GM12873 (cell line): ENCODE measurements around the gene MRPL58.
A peak's percentile ranks its signal among the peaks of the same experiment; 100 is the strongest.

Experiments
- TF ChIP-seq, protein P1 (sequence below): IDR thresholded peaks from 2 replicates; pipeline ENCODE4 v1.5.1; 2012; ENCODE audit warnings: low read depth, mild to moderate bottlenecking, moderate library complexity, low read length, control low read depth; ENCODE audit not compliant: insufficient read depth; ENCODE audit errors: missing control alignments

The MRPL58 gene

DNA sequence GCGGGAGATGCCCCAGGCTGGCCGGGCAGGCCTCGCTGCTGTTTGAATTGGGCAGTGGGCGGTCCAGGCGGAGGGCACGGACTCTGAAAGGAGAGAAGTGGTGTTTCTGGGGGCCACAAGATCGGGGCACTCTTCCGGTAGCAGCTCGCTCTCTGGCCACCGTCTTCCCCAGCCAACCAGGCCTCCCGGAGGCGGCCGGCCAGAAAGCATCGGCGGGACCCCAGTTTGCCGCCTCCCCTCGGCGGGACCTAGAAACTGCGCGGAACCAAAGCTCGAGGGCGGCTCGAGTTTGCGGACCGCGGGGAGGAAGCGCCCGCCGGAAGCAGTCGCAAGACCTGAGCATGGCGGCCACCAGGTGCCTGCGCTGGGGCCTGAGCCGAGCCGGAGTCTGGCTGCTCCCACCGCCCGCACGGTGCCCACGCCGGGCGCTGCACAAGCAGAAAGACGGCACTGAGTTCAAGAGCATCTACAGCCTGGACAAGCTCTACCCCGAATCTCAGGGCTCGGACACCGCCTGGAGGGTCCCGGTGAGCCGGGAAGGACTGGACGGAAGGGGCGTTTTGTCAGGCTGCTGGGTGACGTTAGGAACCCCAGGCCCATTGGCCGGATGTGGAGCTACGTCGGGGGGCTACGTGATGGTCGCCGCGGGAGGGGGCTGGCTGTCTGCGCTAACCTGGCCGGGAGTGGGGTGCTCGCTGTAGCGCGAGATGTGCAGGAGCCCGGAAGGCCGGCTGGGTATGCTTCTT is at the start of gene MRPL58:
Gene MRPL58 (plus strand): TSS at position 325 of the 746 bp plus-strand sequence. CDS start 17 bp downstream, at position 342.
- TF ChIP-seq, protein P1, sequence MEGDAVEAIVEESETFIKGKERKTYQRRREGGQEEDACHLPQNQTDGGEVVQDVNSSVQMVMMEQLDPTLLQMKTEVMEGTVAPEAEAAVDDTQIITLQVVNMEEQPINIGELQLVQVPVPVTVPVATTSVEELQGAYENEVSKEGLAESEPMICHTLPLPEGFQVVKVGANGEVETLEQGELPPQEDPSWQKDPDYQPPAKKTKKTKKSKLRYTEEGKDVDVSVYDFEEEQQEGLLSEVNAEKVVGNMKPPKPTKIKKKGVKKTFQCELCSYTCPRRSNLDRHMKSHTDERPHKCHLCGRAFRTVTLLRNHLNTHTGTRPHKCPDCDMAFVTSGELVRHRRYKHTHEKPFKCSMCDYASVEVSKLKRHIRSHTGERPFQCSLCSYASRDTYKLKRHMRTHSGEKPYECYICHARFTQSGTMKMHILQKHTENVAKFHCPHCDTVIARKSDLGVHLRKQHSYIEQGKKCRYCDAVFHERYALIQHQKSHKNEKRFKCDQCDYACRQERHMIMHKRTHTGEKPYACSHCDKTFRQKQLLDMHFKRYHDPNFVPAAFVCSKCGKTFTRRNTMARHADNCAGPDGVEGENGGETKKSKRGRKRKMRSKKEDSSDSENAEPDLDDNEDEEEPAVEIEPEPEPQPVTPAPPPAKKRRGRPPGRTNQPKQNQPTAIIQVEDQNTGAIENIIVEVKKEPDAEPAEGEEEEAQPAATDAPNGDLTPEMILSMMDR = peak; percentile 43

DNA sequence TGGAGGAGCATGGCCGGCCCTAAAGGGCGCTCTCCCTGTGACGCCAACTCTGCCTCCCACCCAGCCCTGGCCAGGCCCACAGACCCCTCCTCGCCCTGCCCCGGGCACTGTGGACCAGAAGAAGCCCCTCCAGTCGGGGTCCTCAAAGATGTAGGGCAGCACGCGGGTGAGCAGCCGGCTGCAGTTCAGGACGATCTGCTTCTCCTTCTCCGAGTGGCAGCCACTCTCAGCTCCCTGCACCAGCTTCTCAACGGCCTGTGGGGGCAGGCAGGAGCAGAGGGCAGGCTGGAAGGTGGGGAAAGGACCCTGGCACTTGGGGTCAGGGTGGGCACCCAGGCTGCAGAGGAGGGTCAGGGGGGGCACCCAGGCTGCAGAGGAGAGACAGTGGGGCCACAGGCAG is 48.8 kb upstream of the MRPL58 start:
- TF ChIP-seq, protein P1 = peak; percentile 23

DNA sequence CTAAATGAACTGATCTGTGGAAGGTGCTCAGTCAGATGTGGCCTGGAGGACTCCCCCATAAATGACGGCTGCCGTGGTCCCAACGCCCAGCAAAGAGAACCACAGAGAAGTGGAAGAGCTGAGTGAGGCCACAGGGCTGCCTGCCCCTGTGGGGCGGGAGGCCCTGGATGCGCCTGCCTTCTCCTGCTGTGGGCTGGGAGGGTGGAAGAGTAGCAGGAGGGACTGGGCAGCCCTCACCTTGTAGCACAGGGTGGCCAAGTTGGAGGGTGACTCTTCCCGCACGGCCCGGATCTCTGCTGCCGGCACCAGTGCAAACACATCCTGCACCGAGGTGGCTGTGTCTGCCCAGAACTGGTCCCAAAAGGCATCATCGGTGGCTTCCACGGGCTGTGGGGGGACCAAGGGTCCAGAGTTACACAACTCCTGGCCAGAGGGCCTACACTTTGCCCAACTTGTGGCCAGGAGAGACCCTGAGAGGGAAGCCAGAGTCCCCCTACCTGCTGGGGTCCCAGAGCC is 48.2 kb upstream of the MRPL58 start:
- TF ChIP-seq, protein P1 = no peak

DNA sequence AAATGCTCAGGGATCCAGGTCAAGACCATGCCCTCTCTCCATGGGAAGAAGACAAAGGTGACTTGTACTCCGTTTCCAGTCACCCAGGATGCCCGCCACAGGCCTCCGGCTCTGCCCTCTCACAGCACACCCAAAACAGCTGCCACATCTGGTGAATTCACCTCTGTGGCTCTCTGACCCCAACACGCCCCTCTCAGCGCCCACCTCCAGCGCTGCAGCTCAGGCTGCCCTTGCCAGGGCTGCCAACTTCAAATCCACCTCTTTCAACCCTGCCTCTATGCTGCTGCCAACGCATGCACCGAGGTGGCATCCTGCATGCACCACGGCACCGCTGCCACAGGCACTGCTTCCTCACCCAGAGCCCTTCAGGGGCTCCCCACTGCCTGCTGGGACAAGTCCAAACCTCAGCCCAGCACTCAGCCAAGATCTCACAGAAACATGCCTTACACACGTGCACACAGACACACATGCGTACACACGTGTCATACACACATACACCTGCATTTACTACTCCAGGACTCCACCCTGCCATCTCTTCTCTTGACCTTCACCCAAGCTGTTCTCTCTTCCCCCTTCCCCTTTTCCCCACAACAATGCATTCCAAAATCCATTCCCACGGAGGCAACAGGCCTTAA is 47.4 kb upstream of the MRPL58 start:
- TF ChIP-seq, protein P1 = no peak

DNA sequence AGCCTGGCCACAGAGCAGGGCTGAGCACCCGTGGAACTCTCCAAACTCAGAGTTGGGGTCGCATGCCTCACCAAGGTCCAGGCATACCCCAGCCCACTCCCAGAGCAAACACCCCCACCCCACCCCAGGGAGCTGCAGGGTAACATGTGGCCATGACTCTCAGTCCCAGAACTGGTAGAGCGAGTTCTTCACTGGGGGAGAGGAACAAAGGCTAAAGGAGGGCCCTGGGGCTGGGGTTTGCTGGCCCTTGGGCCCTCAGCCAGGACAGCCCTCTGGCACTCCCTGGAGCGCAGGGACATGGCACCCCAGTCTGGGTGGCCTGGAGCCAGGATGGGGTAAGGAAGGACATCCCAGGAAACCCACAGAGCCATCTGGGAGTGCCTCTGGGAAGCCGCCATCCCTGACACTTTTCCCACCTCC is 44.1 kb upstream of the MRPL58 start:
- TF ChIP-seq, protein P1 = no peak

DNA sequence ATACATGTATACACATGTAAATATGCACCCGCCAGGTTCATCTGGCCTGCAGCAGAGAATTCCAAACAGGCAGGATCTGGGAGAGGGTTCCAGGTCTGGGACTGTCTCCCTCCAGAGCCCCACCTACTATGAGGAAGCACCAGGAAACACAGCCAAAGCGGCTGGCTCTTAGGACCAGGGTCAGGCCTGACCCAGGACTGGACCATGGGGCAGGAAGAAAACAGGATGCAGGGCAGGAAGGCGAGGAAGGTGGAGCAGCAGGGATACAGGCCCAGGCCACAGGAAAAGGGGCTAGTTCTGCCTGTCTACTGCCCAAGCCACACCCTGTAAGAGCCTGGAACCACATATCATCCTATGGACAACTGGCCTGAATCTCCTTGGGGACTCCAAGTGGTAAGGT is 42.1 kb upstream of the MRPL58 start:
- TF ChIP-seq, protein P1 = no peak

DNA sequence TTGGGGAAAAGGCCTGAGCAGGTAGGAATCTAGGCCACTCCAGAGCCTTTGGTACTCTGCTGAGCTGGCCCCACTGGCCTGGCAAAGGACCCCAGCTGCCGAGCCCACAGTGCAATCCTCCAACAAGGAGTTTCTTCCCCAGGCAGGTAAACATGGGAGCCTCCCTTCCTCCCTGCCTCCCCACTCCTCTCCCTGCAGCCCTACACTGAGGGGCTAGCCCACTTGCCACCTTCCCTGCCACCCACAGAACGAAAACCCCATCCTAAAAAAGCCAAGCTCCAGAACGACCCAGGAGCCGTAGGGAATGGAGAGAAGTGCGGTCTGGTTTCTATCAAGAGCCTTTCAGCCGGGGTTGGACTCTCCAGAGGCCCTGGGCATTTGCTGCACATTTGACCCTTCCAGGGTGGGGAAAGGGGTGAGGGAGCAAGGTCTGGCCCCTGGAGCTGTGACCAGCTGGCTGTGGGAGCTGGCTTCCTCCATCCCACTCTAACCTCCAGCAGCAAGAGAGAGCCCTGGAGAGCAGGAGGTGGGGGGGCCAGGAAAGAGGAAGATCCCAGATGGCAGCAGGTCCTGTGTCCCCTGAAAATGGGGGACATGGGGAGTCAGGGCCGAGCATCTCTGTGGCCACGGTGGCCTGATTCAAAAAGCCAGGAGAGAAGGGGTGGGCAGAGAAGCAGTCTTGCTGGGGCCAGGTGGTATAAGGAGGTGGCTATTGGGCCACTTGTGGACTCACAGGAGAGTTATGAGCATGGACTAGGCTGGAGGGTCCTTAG is 41.2 kb upstream of the MRPL58 start:
- TF ChIP-seq, protein P1 = no peak
